Testis (tissue), 3 donors: ENCODE measurements around the gene TRIM13. TPM values are rescaled to one million over a fixed set of nuclear protein-coding genes. Genes with fewer than 3 reads are reported as not detected.

Experiments used
- DNase-seq: peaks from one replicate; pipeline ENCODE4 v3.0.0-alpha.2; 2019
- H3K27ac ChIP-seq, 2 donors: fragments of 200-600 bp; sonication (generic); one replicate each; pipeline ENCODE4 v1.5.1; 2019
- H3K27me3 ChIP-seq: fragments of 200-600 bp; sonication (generic); one replicate; pipeline ENCODE4 v1.5.1; 2019
- H3K36me3 ChIP-seq: fragments of 200-600 bp; sonication (generic); one replicate; pipeline ENCODE4 v1.5.1; 2017; ENCODE audit warnings: low read depth; ENCODE audit errors: missing control alignments
- H3K4me1 ChIP-seq: fragments of 200-600 bp; sonication (generic); one replicate; pipeline ENCODE4 v1.5.1; 2019
- H3K4me3 ChIP-seq, 2 donors: fragments of 200-600 bp; sonication (generic); one replicate each; pipeline ENCODE4 v1.5.1; 2017 to 2019
- H3K9me3 ChIP-seq: fragments of 200-600 bp; sonication (generic); one replicate; pipeline ENCODE4 v1.5.1; 2017
- CTCF ChIP-seq, 3 experiments: fragments of 450-650 bp in 2 of 3; fragments of 200-600 bp in 1 of 3; sonication (generic) in 1 of 3; IDR thresholded peaks; one replicate each; pipeline ENCODE4 v1.5.1; 2016 to 2019; ENCODE audit warnings: antibody characterized with exemption in 3 of 3, mild to moderate bottlenecking in 2 of 3, moderate library complexity in 1 of 3
- POLR2A ChIP-seq: fragments of 450-650 bp; IDR thresholded peaks from one replicate; pipeline ENCODE4 v1.6.1; 2017; ENCODE audit warnings: antibody characterized with exemption, mild to moderate bottlenecking, moderate library complexity
- WGBS, 2 donors: methylation state at CpG; one replicate each; pipeline ENCODE4 v1.1.5; 2018; 5-methylcytosine and 5-hydroxymethylcytosine counted together
- intact Hi-C: fragments of 100-400 bp; cut with DNase I; formaldehyde crosslinking; loops from one replicate; pipeline ENCODE4 v1.15.1; 2023; ENCODE audit warnings: low total_unique reads
- polyA plus RNA-seq: library from polyadenylated mRNA; stranded (reverse); fragments of 350-450 nt; fragmentation: Illumina TruSeq; extraction: RNeasy Lipid Tissue Mini Kit (QIAGEN cat#74804); gene quantifications from one replicate; pipeline ENCODE4 v1.2.3, GENCODE V29; 2014; ENCODE audit warnings: low read depth, low replicate concordance; ENCODE audit not compliant: insufficient read depth
- total RNA-seq, 2 donors: library from RNA; depleted of rRNA; stranded (reverse); fragments of >200 nt; gene quantifications; one replicate each; pipeline ENCODE4 v1.2.3, GENCODE V29; 2016

TRIM13 gene
- total and polyA plus RNA-seq, 3 donors from 2014 or later: 43.1 to 163 (median 48.6) TPM

DNA sequence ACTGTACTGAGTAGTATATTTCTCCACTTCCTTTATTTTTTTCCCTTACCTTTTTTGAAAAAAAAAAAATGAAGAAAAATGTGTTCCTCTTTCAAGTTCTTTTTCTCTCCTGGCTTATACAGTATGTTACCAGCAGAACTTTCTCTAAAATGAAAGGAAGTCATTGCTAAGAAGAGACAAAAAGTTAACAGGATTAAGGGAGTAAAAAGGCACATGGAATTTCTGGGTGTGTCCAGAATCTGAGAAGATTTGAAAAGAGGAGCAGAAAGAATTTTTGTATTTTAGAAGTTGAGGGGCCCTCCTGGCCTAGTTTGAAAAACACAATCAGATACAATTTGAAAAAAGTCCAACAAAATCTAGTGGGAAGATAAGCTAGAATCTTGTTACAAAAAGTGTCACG, 21.0 kb upstream of the TRIM13 start:
- Histone ChIP-seq H3K27me3 (no peaks in the 10 kb centered on the region), H3K36me3 (no peaks in the 10 kb centered on the region), H3K4me3 (no peak overlapping the region), H3K4me1 (peaks cover 8% of the 10 kb centered on the region), H3K9me3 (no peaks in the 10 kb centered on the region), H3K27ac (no peak overlapping the region)
- no peak for DNase-seq
- no peak for TF ChIP-seq CTCF (IDR thresholded peaks at IDR 0.05)
- TF ChIP-seq POLR2A: no peak
- intact Hi-C loops: no loop called here
- 52 to 68% methylated on average over 1 of the region's 1 CpG for WGBS, 2 donors

DNA sequence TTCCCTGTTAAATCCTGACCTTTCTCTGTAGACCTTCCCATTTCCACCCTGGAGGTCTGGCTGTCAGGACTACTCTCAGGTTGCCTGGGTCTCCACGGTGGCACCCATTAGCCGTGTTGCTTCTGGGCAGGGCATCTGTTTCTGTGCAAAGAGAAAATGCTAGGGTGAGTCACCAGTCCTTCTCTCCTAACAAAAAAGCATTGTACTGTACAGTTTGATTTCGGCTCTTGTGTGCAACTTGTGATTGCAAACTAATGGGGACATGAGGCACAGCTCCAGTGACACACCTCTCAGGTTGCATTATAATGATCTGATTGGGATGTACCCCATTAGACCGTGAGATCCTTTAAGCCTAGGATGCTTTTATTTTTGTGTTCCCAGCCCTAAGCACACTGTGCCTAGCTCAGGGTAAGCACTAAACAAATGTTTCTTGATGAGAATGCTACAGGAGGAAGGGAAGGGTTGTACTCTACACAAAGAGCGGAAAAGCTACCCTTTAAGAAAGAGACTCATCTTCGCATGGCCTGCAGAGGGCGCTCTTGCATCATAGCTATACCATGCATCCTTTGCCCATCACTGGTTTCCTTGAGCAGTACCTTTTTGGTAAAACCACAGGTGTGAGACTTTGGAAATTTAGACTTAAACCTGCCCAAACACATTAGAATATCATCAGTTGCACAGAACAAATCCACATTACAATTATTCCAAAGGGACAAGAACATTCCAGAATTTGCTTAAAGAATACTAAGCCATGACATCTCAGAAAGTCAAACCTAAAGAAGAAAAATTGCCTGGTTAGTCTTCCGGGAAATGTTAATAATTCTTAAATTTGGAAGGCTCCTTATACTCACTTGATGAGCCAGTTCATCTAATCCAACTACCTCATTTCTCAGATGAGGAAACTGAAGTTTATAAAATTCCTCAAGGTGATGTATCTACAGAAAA, 20.3 kb upstream of the TRIM13 start:
- peaks cover 8% of the 10 kb centered on the region for H3K4me1 ChIP-seq
- intact Hi-C loops: no loop called here
- no peak overlapping the region for H3K4me3 ChIP-seq
- no peaks in the 10 kb centered on the region for H3K9me3 ChIP-seq
- no peaks in the 10 kb centered on the region for H3K36me3 ChIP-seq
- H3K27ac ChIP-seq: no peak overlapping the region
- DNase-seq: peak; percentile 87
- H3K27me3 ChIP-seq: no peaks in the 10 kb centered on the region
- TF ChIP-seq CTCF (IDR thresholded peaks at IDR 0.05) (peak; percentile 68 to 77 (median 73)), POLR2A (no peak)
- 58 to 69% methylated on average over 8 of the region's 8 CpGs for WGBS, 2 donors

DNA sequence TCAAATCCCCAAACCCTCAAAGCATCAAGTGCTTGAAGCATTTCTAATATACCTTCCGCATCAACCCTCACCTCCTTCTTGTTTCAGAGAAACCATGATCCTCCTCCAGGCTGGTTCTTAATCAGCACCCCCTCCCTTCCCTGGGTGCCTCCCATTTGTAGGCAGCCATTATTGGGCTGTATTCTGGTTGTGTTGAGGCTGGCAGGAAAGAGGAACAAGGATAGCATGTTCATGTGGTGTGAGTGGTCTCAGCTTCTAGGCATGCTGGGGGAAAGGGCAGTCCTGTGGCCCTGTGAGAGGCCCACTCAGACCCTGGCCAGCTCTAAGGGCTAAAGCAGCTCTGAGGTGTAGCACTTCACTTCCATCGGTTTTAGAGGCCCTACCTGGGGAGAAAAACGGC, 18.9 kb upstream of the TRIM13 start:
- H3K4me3 ChIP-seq: no peak overlapping the region
- no peak for DNase-seq
- no peak for TF ChIP-seq POLR2A
- TF ChIP-seq CTCF (IDR thresholded peaks at IDR 0.05): no peak
- H3K4me1 ChIP-seq: peaks cover 8% of the 10 kb centered on the region
- H3K27ac ChIP-seq: no peak overlapping the region
- no peaks in the 10 kb centered on the region for H3K36me3 ChIP-seq
- H3K27me3 ChIP-seq: no peaks in the 10 kb centered on the region
- no peaks in the 10 kb centered on the region for H3K9me3 ChIP-seq
- 63 to 78% methylated on average over 2 to 3 of the region's 3 CpGs for WGBS, 2 donors
- intact Hi-C loops: no loop called here

DNA sequence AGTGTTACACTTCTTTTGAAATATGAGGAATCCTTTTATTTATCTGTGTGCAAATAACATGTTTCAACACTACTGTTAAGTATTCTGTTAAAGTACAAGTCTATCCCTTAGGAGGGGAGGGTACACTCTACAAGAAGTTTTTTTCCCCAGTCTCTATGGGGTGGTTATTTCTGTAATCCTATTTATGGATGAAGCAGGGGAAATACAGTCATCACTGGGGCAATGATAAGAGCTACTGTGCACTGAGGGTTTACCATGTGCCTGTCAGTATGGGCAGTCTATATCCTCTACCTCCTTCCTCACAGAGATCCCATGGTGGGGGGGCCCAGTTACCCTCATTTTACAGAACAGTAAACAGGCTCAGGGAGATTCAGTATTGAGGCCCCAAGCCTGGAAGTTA, 16.6 kb upstream of the TRIM13 start:
- DNase-seq: no peak
- no peak overlapping the region for H3K4me3 ChIP-seq
- no peaks in the 10 kb centered on the region for H3K9me3 ChIP-seq
- no peak overlapping the region for H3K27ac ChIP-seq
- intact Hi-C loops: no loop called here
- H3K27me3 ChIP-seq: no peaks in the 10 kb centered on the region
- peaks cover 8% of the 10 kb centered on the region for H3K4me1 ChIP-seq
- TF ChIP-seq CTCF (IDR thresholded peaks at IDR 0.05) (no peak), POLR2A (no peak)
- no peaks in the 10 kb centered on the region for H3K36me3 ChIP-seq

DNA sequence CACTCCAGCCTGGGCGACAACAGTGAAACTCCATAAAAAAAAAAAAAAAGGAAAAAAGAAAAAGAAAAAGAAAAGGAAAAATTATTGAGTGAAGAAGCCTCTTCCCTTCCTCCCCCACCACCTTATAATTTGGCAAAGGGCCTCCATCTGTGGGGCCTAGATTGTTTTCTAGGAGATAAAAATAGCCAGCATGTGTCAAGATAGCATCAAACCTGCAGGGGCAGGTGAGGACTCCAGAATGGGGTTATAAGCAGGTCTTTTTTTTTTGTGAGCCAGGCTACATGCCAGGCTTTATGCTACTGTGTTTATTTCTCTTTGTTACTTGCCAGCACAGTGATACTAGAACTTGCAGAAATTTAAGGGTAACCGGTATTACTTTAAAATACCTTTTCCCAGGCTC, 11.7 kb upstream of the TRIM13 start:
- no peak for TF ChIP-seq POLR2A
- no peak for TF ChIP-seq CTCF (IDR thresholded peaks at IDR 0.05)
- Histone ChIP-seq H3K27ac (no peak overlapping the region), H3K9me3 (no peaks in the 10 kb centered on the region), H3K36me3 (no peaks in the 10 kb centered on the region), H3K27me3 (no peaks in the 10 kb centered on the region), H3K4me1 (no peaks in the 10 kb centered on the region), H3K4me3 (no peak overlapping the region)
- DNase-seq: no peak
- intact Hi-C loops: no loop called here
- 56 to 63% methylated on average over 2 of the region's 2 CpGs for WGBS, 2 donors
